A549 (cell line): Measurements from ENCODE around the gene ENPP3. TPM values are rescaled to one million over a fixed set of nuclear protein-coding genes. Genes with fewer than 3 reads are reported as not detected.

Experiments
- ATAC-seq, 2 experiments: fragments of 200-7000 bp in 1 of 2; fragments of >200 bp in 1 of 2; cut with Nextera tagmentation in 1 of 2; cut with Tn5 transposase in 1 of 2; 3 replicates each; pipeline versions ENCODE4 v1.8.0 to v1.9.1; 2018 to 2020; ENCODE audit warnings: mild to moderate bottlenecking in 1 of 2, moderate library complexity in 1 of 2
- CTCF ChIA-PET: fragments of 300-600 bp; sonication (Branson Sonifier 250); formaldehyde crosslinking; extraction: SDS; loops from one replicate; lab custom pipeline; 2021; ENCODE audit warnings: antibody characterized with exemption, inconsistent platforms; lab: Yijun Ruan, JAX
- POLR2A ChIA-PET: fragments of 350-600 bp; formaldehyde crosslinking; extraction: SDS; loops from one replicate; lab custom pipeline; 2021; ENCODE audit warnings: antibody characterized with exemption, inconsistent platforms; lab: Yijun Ruan, JAX
- DNase-seq, 2 experiments: peaks; one replicate each; pipeline versions ENCODE4 v3.0.0 to v3.0.0-alpha.2; 2011 to 2016; ENCODE audit warnings: low read depth in 1 of 2, low spot score in 1 of 2
- FAIRE-seq: peaks from 2 replicates; lab custom pipeline; 2011; peaks lifted over from hg19 to GRCh38; lab: Jason Lieb, UNC
- H3K27ac ChIP-seq, 2 experiments: fragments of >200 bp; sonication (Bioruptor Twin); formaldehyde crosslinking; 3 replicates each; pipeline ENCODE4 v1.5.1; 2016 to 2017
- H3K4me1 ChIP-seq: fragments of >200 bp; sonication (Bioruptor Twin); formaldehyde crosslinking; 3 replicates; pipeline ENCODE4 v1.6.1; 2016
- H3K4me2 ChIP-seq: fragments of >200 bp; sonication (Bioruptor Twin); formaldehyde crosslinking; 3 replicates; pipeline ENCODE4 v1.6.1; 2016
- H3K4me3 ChIP-seq: fragments of >200 bp; sonication (Bioruptor Twin); formaldehyde crosslinking; 3 replicates; pipeline ENCODE4 v1.5.1; 2016
- H3K9me3 ChIP-seq: fragments of >200 bp; sonication (Bioruptor Twin); formaldehyde crosslinking; 3 replicates; pipeline ENCODE4 v1.6.1; 2016
- BHLHE40 ChIP-seq: IDR thresholded peaks from 2 replicates; pipeline ENCODE4 v1.6.1; 2012; ENCODE audit warnings: low read depth, low read length, inconsistent platforms
- CBX2 ChIP-seq: fragments of 200-600 bp; sonication (generic); IDR thresholded peaks from 2 replicates; pipeline ENCODE4 v1.6.1; 2016; ENCODE audit warnings: low read depth, mild to moderate bottlenecking, borderline replicate concordance
- EHMT2 ChIP-seq: fragments of 200-600 bp; sonication (generic); IDR thresholded peaks from 2 replicates; pipeline ENCODE4 v1.6.1; 2016; ENCODE audit warnings: antibody characterized with exemption, low read depth, mild to moderate bottlenecking, moderate library complexity
- FOSB ChIP-seq: fragments of 250-450 bp; sonication (Bioruptor Pico); IDR thresholded peaks from 2 replicates; pipeline ENCODE4 v1.5.0; 2020; ENCODE audit warnings: mild to moderate bottlenecking, moderate library complexity
- HDAC2 ChIP-seq: fragments of 200-600 bp; sonication (generic); IDR thresholded peaks from 2 replicates; pipeline ENCODE4 v1.6.1; 2016
- HOXB13 ChIP-seq: fragments of 250-450 bp; sonication (Bioruptor Pico); IDR thresholded peaks from 2 replicates; pipeline ENCODE4 v1.5.0; 2020; ENCODE audit warnings: low read depth, mild to moderate bottlenecking, moderate library complexity
- HOXB5 ChIP-seq: fragments of 250-450 bp; sonication (Bioruptor Pico); IDR thresholded peaks from 2 replicates; pipeline ENCODE4 v1.5.0; 2020; ENCODE audit warnings: mild to moderate bottlenecking, moderate library complexity
- JUN ChIP-seq, 2 experiments: fragments of >200 bp; sonication (Bioruptor Twin); formaldehyde crosslinking; IDR thresholded peaks; 2 replicates in 1 of 2; 3 replicates in 1 of 2; pipeline ENCODE4 v1.6.1; 2016 to 2017
- MYC ChIP-seq: IDR thresholded peaks from 2 replicates; pipeline ENCODE4 v1.6.1; 2012; ENCODE audit warnings: mild to moderate bottlenecking, inconsistent platforms, low read length, improper control_type of control experiment, borderline replicate concordance
- NPAS2 ChIP-seq: fragments of 250-450 bp; sonication (Bioruptor Pico); IDR thresholded peaks from 2 replicates; pipeline ENCODE4 v1.8.0; 2022; ENCODE audit warnings: mild to moderate bottlenecking, moderate library complexity, borderline replicate concordance
- POLR2A ChIP-seq: IDR thresholded peaks from 2 replicates; pipeline ENCODE4 v1.6.1; 2012; ENCODE audit warnings: mild to moderate bottlenecking, low read length
- RCOR1 ChIP-seq: fragments of 150-350 bp; IDR thresholded peaks from 2 replicates; pipeline ENCODE4 v1.6.1; 2014; ENCODE audit warnings: antibody characterized with exemption, low read length, low read depth
- RFX5 ChIP-seq: fragments of 450-650 bp; IDR thresholded peaks from 2 replicates; pipeline ENCODE4 v1.7.1; 2014; ENCODE audit warnings: antibody characterized with exemption, mild to moderate bottlenecking, moderate library complexity
- SREBF2 ChIP-seq: fragments of 450-650 bp; IDR thresholded peaks from 2 replicates; pipeline ENCODE4 v1.6.1; 2014; ENCODE audit warnings: mild to moderate bottlenecking, moderate library complexity
- ZSCAN20 ChIP-seq: fragments of 250-450 bp; sonication (Bioruptor Pico); IDR thresholded peaks from 2 replicates; pipeline ENCODE4 v1.8.0; 2022; ENCODE audit warnings: mild to moderate bottlenecking, moderate library complexity
- WGBS: methylation state at CpG from one replicate; pipeline ENCODE4 v1.1.6; 2017; ENCODE audit errors: missing lambda C conversion rate; 5-methylcytosine and 5-hydroxymethylcytosine counted together
- polyA plus RNA-seq, 4 experiments: library from polyadenylated mRNA; depleted of rRNA in 3 of 4; stranded (reverse); fragments of >200 nt; fragmentation: RNase III in 1 of 4; extraction: RNeasy Plus Mini Kit Qiagen cat#74134 plus additional on column Dnase treatment in 1 of 4; gene quantifications; 2 replicates in 3 of 4; 3 replicates in 1 of 4; pipeline ENCODE4 v1.2.3, GENCODE V29; 2011 to 2017
- TF ChIP-seq, protein P1 (sequence below): fragments of >200 bp; sonication (Bioruptor Twin); formaldehyde crosslinking; IDR thresholded peaks from 3 replicates; pipeline ENCODE4 v1.5.1; 2016
- TF ChIP-seq, protein P2 (sequence below): fragments of 200-600 bp; sonication (generic); IDR thresholded peaks from 2 replicates; pipeline ENCODE4 v1.6.1; 2016; ENCODE audit warnings: antibody characterized with exemption, mild to moderate bottlenecking, moderate library complexity
- TF ChIP-seq, protein P3 (sequence below): fragments of 450-650 bp; IDR thresholded peaks from 2 replicates; pipeline ENCODE4 v1.6.1; 2014; ENCODE audit warnings: antibody characterized with exemption
- TF ChIP-seq, protein P4 (sequence below): fragments of 250-450 bp; sonication (Bioruptor Pico); IDR thresholded peaks from 2 replicates; pipeline ENCODE4 v1.5.0; 2020; ENCODE audit warnings: low read depth, mild to moderate bottlenecking, moderate library complexity
- TF ChIP-seq, protein P5 (sequence below): fragments of >200 bp; sonication (Bioruptor Twin); formaldehyde crosslinking; IDR thresholded peaks from 3 replicates; pipeline ENCODE4 v1.6.1; 2016

The ENPP3 gene
- polyA plus RNA-seq, 2 of the 4 experiments (the other 2 are of a cell fraction): not detected

DNA sequence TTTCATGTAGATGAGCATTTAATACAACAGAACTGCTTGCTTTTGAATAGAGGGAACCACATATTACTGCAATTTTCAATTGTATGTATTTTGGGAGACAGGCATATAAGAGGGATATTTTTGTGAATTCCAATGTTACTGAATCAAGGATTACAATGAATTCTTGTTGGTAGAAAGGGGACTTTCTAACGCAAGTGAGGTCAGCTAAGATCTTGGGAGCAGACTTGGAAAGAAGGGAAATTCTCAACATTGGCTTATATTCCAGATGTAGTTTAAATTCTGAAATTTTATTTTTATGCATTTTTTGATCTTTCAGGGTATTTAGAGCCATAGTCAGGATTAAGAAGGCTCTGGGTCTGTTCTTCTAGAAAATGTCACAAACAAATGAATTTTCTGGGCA, 117.0 kb downstream of the ENPP3 start (continued):
- TF ChIP-seq, protein P1, sequence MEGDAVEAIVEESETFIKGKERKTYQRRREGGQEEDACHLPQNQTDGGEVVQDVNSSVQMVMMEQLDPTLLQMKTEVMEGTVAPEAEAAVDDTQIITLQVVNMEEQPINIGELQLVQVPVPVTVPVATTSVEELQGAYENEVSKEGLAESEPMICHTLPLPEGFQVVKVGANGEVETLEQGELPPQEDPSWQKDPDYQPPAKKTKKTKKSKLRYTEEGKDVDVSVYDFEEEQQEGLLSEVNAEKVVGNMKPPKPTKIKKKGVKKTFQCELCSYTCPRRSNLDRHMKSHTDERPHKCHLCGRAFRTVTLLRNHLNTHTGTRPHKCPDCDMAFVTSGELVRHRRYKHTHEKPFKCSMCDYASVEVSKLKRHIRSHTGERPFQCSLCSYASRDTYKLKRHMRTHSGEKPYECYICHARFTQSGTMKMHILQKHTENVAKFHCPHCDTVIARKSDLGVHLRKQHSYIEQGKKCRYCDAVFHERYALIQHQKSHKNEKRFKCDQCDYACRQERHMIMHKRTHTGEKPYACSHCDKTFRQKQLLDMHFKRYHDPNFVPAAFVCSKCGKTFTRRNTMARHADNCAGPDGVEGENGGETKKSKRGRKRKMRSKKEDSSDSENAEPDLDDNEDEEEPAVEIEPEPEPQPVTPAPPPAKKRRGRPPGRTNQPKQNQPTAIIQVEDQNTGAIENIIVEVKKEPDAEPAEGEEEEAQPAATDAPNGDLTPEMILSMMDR: no peak
- no peak for TF ChIP-seq RCOR1

DNA sequence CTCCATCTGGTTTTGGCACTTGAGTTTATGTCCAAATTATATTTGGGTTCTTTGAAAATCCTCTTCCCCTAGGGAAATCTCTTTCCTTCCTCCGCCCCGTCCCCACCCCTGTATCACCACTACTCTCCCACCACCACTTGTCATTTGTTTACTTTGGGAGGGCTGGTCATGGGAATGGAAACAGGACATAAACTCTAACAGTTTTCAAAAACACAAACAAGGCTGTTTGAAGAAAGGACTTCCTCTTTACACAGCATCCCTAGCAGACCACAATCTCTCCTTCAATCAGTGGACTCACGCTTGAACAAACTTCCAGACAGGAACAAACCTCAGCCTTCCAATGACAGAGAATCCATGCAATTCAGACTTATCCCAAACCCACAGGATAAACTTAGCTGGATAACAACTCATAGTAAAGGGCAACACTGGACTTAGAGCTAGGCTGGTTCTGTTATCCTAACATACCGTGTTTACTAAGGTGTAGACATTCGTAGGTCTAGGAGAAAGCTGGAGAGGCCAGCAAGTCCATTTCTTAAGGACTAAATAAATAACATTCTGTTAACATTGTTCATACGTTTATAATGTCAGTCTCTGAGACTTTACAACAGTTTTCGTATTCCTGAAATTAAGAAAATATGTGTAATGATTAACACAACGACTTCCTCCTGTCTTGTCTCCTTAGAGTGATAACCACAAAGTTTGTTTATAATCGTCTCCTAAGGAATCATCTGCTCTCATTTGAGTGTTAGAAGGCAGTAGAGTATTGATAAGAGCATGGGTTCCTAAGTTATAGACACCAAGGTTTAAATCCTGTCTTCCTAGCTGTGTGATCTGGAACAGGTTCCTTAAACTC, 117.8 kb downstream of the ENPP3 start:
- 51% methylated on average over 9 of the region's 9 CpGs for WGBS
- ChIA-PET CTCF (no interaction called here), POLR2A (no interaction called here)
- Histone ChIP-seq H3K4me3 (no peak overlapping the region), H3K9me3 (no peaks in the 10 kb centered on the region), H3K4me2 (no peak overlapping the region), H3K4me1 (no peaks in the 10 kb centered on the region), H3K27ac (no peak overlapping the region)
- DNase-seq: no peak
- FAIRE-seq: no peak
- TF ChIP-seq HDAC2 (no peak), MYC (no peak)
- ATAC-seq: no peak

DNA sequence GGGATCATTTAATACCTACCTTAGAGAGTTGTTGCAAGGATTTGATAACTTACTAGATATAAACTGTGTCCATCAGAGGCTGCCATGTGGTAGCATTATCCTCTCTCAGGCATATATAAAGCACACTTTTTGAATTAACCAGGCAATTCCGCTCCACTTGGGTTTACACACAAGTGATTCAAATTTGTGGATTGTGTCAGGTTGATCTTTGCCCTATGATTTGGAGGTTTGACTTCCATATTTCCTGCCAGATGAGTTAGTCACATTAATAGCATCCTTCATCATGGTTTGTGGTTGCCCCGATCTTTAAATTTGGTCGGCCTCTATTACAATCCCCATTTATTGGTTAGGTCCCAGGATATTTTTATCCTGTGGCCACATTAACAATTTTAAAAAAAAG, 118.5 kb downstream of the ENPP3 start:
- TF ChIP-seq, protein P2, sequence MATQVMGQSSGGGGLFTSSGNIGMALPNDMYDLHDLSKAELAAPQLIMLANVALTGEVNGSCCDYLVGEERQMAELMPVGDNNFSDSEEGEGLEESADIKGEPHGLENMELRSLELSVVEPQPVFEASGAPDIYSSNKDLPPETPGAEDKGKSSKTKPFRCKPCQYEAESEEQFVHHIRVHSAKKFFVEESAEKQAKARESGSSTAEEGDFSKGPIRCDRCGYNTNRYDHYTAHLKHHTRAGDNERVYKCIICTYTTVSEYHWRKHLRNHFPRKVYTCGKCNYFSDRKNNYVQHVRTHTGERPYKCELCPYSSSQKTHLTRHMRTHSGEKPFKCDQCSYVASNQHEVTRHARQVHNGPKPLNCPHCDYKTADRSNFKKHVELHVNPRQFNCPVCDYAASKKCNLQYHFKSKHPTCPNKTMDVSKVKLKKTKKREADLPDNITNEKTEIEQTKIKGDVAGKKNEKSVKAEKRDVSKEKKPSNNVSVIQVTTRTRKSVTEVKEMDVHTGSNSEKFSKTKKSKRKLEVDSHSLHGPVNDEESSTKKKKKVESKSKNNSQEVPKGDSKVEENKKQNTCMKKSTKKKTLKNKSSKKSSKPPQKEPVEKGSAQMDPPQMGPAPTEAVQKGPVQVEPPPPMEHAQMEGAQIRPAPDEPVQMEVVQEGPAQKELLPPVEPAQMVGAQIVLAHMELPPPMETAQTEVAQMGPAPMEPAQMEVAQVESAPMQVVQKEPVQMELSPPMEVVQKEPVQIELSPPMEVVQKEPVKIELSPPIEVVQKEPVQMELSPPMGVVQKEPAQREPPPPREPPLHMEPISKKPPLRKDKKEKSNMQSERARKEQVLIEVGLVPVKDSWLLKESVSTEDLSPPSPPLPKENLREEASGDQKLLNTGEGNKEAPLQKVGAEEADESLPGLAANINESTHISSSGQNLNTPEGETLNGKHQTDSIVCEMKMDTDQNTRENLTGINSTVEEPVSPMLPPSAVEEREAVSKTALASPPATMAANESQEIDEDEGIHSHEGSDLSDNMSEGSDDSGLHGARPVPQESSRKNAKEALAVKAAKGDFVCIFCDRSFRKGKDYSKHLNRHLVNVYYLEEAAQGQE: no peak
- no peak for TF ChIP-seq HOXB5 (CRISPR knock-in tag)
- TF ChIP-seq, protein P3, sequence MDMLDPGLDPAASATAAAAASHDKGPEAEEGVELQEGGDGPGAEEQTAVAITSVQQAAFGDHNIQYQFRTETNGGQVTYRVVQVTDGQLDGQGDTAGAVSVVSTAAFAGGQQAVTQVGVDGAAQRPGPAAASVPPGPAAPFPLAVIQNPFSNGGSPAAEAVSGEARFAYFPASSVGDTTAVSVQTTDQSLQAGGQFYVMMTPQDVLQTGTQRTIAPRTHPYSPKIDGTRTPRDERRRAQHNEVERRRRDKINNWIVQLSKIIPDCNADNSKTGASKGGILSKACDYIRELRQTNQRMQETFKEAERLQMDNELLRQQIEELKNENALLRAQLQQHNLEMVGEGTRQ: no peak
- TF ChIP-seq, protein P4, sequence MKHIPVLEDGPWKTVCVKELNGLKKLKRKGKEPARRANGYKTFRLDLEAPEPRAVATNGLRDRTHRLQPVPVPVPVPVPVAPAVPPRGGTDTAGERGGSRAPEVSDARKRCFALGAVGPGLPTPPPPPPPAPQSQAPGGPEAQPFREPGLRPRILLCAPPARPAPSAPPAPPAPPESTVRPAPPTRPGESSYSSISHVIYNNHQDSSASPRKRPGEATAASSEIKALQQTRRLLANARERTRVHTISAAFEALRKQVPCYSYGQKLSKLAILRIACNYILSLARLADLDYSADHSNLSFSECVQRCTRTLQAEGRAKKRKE (CRISPR knock-in tag): no peak
- no peak for TF ChIP-seq ZSCAN20 (CRISPR knock-in tag)
- TF ChIP-seq MYC: no peak
- TF ChIP-seq EHMT2: no peak
- no peak overlapping the region for H3K4me3 ChIP-seq
- H3K9me3 ChIP-seq: no peaks in the 10 kb centered on the region
- FAIRE-seq (no peak), ATAC-seq (no peak), DNase-seq (no peak)
- ChIA-PET CTCF (interaction anchor here (1.0 kb wide), 1 partner anchor 10 kb away, joined by 3 read pairs; no protein-coding TSS in a partner anchor), POLR2A (no interaction called here)
- WGBS: 85% methylated on average over 3 of the region's 3 CpGs
- H3K27ac ChIP-seq: no peak overlapping the region
- no peak overlapping the region for H3K4me2 ChIP-seq
- no peaks in the 10 kb centered on the region for H3K4me1 ChIP-seq

DNA sequence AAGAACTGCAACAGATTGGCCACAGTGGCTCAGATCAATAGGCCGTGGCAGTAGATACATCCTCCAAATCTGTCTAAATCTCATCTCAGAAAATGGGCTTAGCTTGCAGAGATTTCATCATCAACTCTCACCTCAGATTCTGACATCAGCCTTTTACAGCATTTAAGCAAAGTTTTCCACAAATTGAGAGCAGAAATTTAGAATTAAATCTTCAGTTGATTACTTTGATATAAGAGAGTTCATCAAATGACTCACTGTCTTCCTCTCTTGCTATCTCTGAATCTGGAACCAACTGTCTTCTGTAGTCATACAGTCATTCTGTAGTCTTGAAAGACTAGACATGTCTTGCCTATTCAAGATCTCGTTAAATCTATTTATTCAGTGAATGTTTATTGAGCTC, 118.9 kb downstream of the ENPP3 start:
- ATAC-seq: no peak
- 48% methylated on average over 2 of the region's 2 CpGs for WGBS

More for the DNA sequence above, 118.9 kb downstream of the ENPP3 start:
- DNase-seq (no peak), FAIRE-seq (no peak)
- H3K4me1 ChIP-seq: no peaks in the 10 kb centered on the region
- TF ChIP-seq POLR2A: no peak
- TF ChIP-seq RFX5: no peak
- no peak for TF ChIP-seq JUN (IDR thresholded peaks at IDR 0.05)
- no peak for TF ChIP-seq NPAS2 (CRISPR knock-in tag)
- TF ChIP-seq SREBF2: no peak
- TF ChIP-seq CBX2: no peak
- TF ChIP-seq FOSB (CRISPR knock-in tag): no peak
- TF ChIP-seq, protein P5, sequence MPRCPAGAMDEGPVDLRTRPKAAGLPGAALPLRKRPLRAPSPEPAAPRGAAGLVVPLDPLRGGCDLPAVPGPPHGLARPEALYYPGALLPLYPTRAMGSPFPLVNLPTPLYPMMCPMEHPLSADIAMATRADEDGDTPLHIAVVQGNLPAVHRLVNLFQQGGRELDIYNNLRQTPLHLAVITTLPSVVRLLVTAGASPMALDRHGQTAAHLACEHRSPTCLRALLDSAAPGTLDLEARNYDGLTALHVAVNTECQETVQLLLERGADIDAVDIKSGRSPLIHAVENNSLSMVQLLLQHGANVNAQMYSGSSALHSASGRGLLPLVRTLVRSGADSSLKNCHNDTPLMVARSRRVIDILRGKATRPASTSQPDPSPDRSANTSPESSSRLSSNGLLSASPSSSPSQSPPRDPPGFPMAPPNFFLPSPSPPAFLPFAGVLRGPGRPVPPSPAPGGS: no peak
- no peak for TF ChIP-seq HOXB13 (CRISPR knock-in tag)
- TF ChIP-seq RCOR1: no peak
- no peak for TF ChIP-seq BHLHE40
- TF ChIP-seq, all 56 proteins: peak for 0
- H3K9me3 ChIP-seq: no peaks in the 10 kb centered on the region
- CTCF ChIA-PET: interaction anchor here (1.0 kb wide), 1 partner anchor 9 kb away, joined by 3 read pairs; no protein-coding TSS in a partner anchor
- no peak overlapping the region for H3K4me3 ChIP-seq
- POLR2A ChIA-PET: no interaction called here
- H3K4me2 ChIP-seq: no peak overlapping the region
- H3K27ac ChIP-seq: no peak overlapping the region
